ENCODE data around the gene BAK1.

Gene BAK1

DNA sequence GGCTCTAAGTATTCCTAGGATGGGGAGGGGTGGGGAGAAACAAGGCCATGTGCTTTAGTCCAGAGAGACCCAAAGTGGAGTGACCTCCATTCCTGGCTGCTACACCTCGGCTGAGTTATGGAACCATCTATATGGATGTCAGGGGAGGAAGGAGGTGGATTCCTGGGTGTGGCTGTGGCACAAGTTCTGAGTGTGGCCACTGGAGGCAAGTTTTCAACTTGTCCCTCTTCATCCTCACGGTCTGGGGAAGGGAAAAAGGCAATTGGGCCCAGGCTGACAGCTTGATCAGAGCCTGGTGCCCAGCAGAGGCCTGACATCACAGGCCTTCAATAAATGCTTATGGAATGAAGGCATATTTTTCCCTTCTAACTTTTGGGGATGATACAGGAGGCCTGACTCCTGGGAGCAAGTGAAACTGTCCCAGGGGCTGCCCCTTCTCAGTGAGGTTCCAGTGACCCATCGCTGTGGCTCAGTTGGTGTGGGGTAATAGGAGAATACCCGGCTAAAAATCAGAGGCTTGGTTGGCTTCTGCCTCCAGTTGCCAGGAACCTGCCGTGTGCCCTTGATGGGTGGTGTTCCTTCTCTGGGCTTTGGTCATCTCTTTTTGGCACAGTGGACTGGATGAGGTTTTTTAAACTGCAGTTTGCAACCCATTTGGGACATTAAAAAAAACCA is 39.2 kb upstream of the BAK1 start:
- Mint-ChIP-seq H3K4me1 (peaks cover 30% of the 10 kb centered on the region), H3K4me3 (peak overlapping the region; percentile 89 to 93 (median 92)), H3K9me3 (no peaks in the 10 kb centered on the region), H3K27me3 (ENCODE audit: low read depth) (peaks cover 62% of the 10 kb centered on the region), H3K36me3 (ENCODE audit: low read depth) (no peaks in the 10 kb centered on the region), H3K27ac (peak overlapping the region in 1 of 3 experiments; percentile 76)
- TF ChIP-seq CTCF (IDR thresholded peaks at IDR 0.05; ENCODE audit: unreplicated experiment in 3 of 3) = no peak

DNA sequence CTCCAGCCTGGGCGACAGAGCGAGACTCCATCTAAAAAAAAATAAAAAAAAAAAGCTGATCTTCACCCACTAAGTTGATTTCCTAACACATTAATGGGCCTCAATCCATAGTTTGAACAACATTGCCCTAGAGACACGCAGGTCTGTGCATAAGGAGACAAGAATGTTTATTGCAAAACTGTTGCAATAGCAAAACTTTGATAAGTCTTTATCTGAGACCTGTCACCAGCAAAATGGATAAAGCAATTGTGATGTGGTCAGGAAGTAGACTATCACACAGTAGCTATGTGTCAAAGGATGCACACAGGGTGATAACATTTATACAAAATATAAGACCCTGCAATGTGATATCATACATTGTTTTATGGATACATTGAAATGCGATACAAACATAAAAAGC is 36.8 kb upstream of the BAK1 start:
- no peaks in the 10 kb centered on the region for H3K9me3 Mint-ChIP-seq
- H3K4me1 Mint-ChIP-seq = peaks cover 19% of the 10 kb centered on the region
- no peak for TF ChIP-seq CTCF (IDR thresholded peaks at IDR 0.05; ENCODE audit: unreplicated experiment in 3 of 3)
- no peak overlapping the region for H3K4me3 Mint-ChIP-seq
- no peak overlapping the region for H3K27ac Mint-ChIP-seq
- peaks cover 46% of the 10 kb centered on the region for H3K27me3 Mint-ChIP-seq (ENCODE audit: low read depth)
- H3K36me3 Mint-ChIP-seq (ENCODE audit: low read depth) = no peaks in the 10 kb centered on the region

- no peak for TF ChIP-seq CTCF (IDR thresholded peaks at IDR 0.05; ENCODE audit: unreplicated experiment in 3 of 3)
- peaks cover 18% of the 10 kb centered on the region for H3K4me1 Mint-ChIP-seq
- H3K36me3 Mint-ChIP-seq (ENCODE audit: low read depth) = no peaks in the 10 kb centered on the region
- H3K27me3 Mint-ChIP-seq (ENCODE audit: low read depth) = peaks cover 40% of the 10 kb centered on the region
- no peak overlapping the region for H3K27ac Mint-ChIP-seq
- no peak overlapping the region for H3K4me3 Mint-ChIP-seq
- no peaks in the 10 kb centered on the region for H3K9me3 Mint-ChIP-seq
Observed at GRCh38 chr6:33616113-33616512, 36.0 kb upstream of the BAK1 start.

DNA sequence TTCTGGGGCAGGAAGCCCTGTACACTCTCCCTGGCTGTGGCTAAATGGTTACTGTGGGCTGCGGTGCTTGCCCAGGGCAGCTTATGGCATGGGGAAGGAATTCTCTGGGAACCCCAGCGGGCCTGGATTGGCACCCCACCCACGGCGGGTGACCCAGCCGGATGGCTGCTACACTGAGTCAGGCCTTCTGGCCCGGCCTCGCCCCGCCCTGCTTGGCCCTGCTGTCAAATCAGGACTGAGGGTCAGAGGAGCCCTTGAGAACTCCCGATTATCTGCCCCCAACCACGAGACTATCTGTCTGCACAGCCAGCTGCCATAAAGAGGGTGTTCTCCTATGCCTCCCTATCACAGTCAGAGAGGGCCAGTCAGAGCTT is 33.7 kb upstream of the BAK1 start:
- no peaks in the 10 kb centered on the region for H3K36me3 Mint-ChIP-seq (ENCODE audit: low read depth)
- H3K9me3 Mint-ChIP-seq = no peaks in the 10 kb centered on the region

GRCh38 chr6:33613146-33613794 is 33.2 kb upstream of the BAK1 start:
- H3K27ac Mint-ChIP-seq = no peak overlapping the region
- TF ChIP-seq CTCF (IDR thresholded peaks at IDR 0.05; ENCODE audit: unreplicated experiment in 3 of 3) = no peak
- H3K4me1 Mint-ChIP-seq = peaks cover 22% of the 10 kb centered on the region
- H3K4me3 Mint-ChIP-seq = no peak overlapping the region
- peaks cover 21% of the 10 kb centered on the region for H3K27me3 Mint-ChIP-seq (ENCODE audit: low read depth)
- no peaks in the 10 kb centered on the region for H3K9me3 Mint-ChIP-seq
- no peaks in the 10 kb centered on the region for H3K36me3 Mint-ChIP-seq (ENCODE audit: low read depth)

More for the DNA sequence above, 33.7 kb upstream of the BAK1 start:
- no peak for TF ChIP-seq CTCF (IDR thresholded peaks at IDR 0.05; ENCODE audit: unreplicated experiment in 3 of 3)
- Mint-ChIP-seq H3K4me1 (peaks cover 23% of the 10 kb centered on the region), H3K4me3 (no peak overlapping the region), H3K27me3 (ENCODE audit: low read depth) (peaks cover 25% of the 10 kb centered on the region), H3K27ac (no peak overlapping the region)
